Gastrocnemius medialis (tissue), 4 donors: ENCODE results near the gene ALG2.

Experiments
- CTCF ChIP-seq, 5 experiments: fragments of 450-650 bp in 3 of 5; fragments of 200-600 bp in 2 of 5; sonication (generic) in 2 of 5; IDR thresholded peaks in 4 of 5; conservative IDR thresholded peaks in 1 of 5; 1 replicate in 4 of 5; 2 replicates in 1 of 5; pipeline ENCODE4 v1.5.1; 2016 to 2019; ENCODE audit warnings: antibody characterized with exemption in 5 of 5, mild to moderate bottlenecking in 3 of 5, moderate library complexity in 3 of 5
- POLR2A ChIP-seq, 2 donors: fragments of 450-650 bp; IDR thresholded peaks; one replicate each; pipeline ENCODE4 v1.6.1; 2017; ENCODE audit warnings: antibody characterized with exemption in 2 of 2, mild to moderate bottlenecking in 2 of 2, moderate library complexity in 2 of 2

- no peak for TF ChIP-seq CTCF (IDR thresholded peaks at IDR 0.05 in 4 of 5, conservative IDR thresholded peaks at IDR 0.05 in 1 of 5)
- no peak for TF ChIP-seq POLR2A (IDR thresholded peaks at IDR 0.05)
Observed at GRCh38 chr9:99213197-99213596, 8.5 kb downstream of the ALG2 start.
